Fibroblast of mammary gland (primary cell): ENCODE data around the gene NUDT14.
A peak's percentile ranks its signal among the peaks of the same experiment; 100 is the strongest.

Source experiments
- DNase-seq: peaks from one replicate; pipeline ENCODE4 v3.0.0-alpha.2; 2010; ENCODE audit warnings: low read depth
- H3K4me3 ChIP-seq: 2 replicates; pipeline ENCODE4 v1.5.1; 2011; ENCODE audit warnings: low read depth, mild to moderate bottlenecking, low read length, moderate library complexity; ENCODE audit not compliant: control insufficient read depth
- TF ChIP-seq, protein P1 (sequence below): conservative IDR thresholded peaks from 2 replicates; pipeline ENCODE4 v1.5.1; 2011; ENCODE audit warnings: low read depth, low read length, inconsistent platforms; ENCODE audit not compliant: control insufficient read depth, insufficient read depth

The NUDT14 gene

DNA sequence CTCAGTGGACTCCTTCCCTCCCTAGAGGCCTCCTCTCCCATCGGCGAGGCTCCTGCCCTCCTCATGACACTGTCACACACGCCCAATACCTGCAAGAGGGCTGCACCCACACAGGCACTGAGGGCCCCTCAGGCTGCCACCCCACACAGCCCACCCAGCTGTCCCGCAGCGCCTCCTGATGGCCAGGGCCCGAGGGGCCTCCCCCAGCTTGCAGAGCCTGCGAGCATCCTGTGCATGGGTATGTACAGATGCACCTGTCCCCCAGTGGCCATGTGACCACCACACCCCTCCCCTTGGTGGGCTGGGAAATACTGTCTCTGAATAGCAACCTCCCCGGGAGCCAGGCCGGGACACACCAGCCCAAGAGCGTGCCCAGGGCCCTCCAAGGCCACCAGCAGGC, 19.0 kb upstream of the NUDT14 start:
- no peak for DNase-seq
- no peak overlapping the region for H3K4me3 ChIP-seq
- TF ChIP-seq, protein P1, sequence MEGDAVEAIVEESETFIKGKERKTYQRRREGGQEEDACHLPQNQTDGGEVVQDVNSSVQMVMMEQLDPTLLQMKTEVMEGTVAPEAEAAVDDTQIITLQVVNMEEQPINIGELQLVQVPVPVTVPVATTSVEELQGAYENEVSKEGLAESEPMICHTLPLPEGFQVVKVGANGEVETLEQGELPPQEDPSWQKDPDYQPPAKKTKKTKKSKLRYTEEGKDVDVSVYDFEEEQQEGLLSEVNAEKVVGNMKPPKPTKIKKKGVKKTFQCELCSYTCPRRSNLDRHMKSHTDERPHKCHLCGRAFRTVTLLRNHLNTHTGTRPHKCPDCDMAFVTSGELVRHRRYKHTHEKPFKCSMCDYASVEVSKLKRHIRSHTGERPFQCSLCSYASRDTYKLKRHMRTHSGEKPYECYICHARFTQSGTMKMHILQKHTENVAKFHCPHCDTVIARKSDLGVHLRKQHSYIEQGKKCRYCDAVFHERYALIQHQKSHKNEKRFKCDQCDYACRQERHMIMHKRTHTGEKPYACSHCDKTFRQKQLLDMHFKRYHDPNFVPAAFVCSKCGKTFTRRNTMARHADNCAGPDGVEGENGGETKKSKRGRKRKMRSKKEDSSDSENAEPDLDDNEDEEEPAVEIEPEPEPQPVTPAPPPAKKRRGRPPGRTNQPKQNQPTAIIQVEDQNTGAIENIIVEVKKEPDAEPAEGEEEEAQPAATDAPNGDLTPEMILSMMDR: no peak

DNA sequence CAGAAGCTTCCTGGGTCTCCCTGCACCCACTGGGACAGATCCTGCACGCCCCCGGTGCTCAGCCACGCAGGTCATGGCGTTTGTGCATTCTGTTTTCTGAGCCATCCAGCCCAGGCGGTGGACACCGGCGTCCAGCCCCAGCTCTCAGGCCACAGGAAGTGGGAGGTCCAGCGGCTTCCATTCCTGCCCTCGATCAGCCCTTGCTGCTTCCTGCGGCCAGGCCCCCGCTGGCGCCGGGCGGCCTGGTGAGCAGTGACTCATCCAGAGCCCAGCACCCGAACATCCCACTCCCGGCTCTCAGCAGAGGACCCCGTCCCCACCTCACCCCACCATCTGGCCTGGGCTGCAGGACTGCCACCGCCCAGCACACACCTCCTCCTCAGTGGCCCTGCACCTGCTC, 18.0 kb upstream of the NUDT14 start:
- peak; percentile 17 for DNase-seq
- TF ChIP-seq, protein P1: no peak
- no peak overlapping the region for H3K4me3 ChIP-seq

DNA sequence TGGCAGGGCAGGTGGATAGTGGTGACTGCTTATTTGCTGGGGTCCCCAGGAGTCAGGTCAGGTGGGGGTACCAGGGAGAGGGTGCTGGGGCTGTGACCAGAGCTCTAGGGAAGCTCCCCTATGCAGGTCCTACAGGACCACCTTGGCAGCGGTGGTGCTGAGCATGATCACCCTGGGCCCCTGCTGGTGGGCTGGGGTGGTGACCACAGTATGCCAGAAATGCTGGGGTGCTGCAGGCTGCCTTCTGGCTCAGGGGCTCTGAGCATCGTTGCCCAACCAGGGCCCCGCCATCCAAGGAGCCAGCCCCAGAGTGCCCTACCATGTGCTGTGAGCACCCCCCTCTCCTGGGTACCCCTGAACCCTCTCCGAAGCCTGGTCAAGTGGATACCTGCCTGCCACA, 17.5 kb upstream of the NUDT14 start:
- H3K4me3 ChIP-seq: no peak overlapping the region
- TF ChIP-seq, protein P1: no peak
- DNase-seq: no peak

DNA sequence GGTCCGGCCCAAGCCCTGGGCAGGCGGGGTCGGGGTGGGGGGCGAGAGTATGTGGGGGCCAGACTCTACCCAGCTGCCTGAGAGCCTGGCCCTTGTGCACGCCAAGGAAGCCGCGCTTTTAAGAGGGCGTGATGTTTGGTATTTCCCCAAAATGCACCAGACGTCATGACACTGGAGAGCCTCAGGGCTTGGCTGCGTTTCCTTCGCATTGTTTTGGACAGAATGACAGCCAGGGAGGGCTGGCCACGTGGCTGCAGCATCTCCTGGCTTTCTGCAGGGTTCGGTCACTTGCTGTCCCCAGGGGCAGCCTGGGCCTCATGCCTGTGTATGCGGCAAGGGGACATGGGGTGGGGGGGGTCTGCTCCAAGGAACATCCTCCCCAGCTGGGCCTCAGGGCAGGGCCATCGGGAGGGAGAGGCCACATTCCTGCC, 16.1 kb upstream of the NUDT14 start:
- TF ChIP-seq, protein P1: no peak
- no peak overlapping the region for H3K4me3 ChIP-seq
- DNase-seq: peak; percentile 39

DNA sequence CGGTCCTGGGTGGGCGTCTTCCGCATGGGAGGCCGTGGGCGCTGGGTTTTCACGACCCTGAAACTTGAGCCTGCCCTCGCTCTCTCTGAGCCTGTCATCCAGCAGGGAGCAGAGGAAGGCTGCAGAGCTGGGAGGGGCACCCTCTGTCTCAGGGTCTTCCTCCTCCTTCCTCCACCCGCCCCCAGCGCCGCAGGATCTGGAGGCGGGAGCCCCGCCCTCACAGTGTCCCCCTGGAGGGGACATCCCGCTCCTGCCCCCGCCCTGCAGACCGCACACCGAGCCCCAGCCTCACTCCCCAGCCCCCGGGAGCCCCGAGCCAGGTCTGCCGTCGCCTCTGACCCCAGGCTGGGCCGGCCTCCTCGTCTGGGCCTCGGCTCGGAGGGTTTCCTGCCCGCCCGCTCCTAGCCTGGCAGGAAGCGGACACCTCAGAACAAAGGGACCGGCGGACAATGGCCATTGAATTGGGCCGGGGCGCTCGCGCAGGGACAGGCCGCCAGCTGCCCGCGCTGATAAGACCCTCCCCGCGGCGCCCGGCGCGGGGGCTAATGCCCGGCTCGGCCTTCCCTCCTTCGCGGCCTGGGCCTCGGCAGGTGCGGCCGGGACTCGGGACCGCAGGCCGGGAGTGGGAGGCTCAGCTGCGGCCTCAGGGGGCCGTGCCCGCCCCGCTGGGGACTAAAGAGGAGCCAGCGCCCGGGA, 15.3 kb upstream of the NUDT14 start:
- DNase-seq: no peak
- TF ChIP-seq, protein P1: no peak
- no peak overlapping the region for H3K4me3 ChIP-seq

DNA sequence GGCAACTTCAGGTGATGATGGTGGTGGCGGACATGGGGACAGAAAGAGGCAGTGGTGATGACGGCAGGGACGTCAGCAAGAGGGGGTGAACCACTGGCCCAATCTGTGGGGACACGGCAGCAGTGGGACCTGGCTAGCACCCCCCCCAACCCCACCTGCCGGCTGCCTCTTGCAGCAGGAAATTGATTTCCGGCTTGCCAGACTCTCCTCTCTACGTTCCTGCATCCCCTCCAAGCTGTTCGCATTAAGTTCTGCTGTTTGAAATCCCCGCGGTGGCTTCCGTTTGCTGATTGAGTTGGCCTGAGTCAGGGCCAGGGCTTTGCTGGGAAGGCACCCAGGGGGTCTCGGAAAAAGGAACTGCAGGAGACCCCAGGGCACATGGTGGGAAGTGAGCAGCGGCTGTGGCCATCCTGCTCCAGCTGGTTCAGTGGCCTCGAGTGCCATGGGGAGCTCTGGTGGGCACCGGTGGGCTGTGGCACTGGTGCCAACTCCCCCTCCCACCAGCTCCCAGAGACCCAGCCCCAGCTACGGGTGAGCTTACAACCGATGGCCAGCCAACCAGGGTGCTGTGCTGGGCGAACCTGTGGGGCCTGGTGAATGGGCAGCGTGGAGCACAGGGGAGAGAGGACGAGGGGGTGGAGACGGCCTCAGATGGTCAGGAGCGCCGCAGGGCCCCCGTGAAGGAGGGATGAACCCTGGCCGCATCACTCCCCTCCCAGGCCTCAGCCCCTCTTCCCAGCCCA, 14.6 kb upstream of the NUDT14 start:
- DNase-seq: no peak
- no peak overlapping the region for H3K4me3 ChIP-seq

More for the DNA sequence above, 14.6 kb upstream of the NUDT14 start:
- TF ChIP-seq, protein P1: no peak
